ENCODE results near the gene PNMT. TPM values are rescaled to one million over a fixed set of nuclear protein-coding genes. Genes with fewer than 3 reads are reported as not detected.

The PNMT gene
- total and polyA plus RNA-seq, 2 of the 13 experiments (the other 11 are each of a cell fraction or from before 2014, with no cell fraction given): 0.25 TPM; not detected in 1

DNA sequence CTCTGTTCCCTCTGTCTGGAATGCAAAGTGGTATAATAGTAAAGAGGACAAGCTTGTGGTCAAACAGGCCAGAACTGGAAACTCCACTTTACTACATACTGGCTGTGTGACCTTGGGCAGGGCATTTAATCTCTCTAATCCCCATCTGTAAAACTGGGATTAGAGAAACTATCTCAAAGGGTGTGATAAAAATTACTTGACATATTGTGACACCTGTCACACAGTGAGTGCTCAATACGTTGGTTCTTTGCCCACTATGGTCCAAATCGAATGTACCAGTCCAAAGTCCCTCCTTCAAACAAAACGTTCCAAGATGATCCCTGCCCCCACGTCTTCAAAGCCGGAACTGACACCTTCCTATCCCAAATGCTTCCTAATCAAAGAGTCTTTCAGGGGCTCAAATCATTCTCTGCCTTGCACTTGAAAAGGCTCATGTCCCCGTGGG lies 18.9 kb downstream of the PNMT start (continued):
- TF ChIP-seq ZNF782 (CRISPR knock-in tag; IDR thresholded peaks at IDR 0.05; ENCODE audit: borderline replicate concordance): no peak
- no peak for TF ChIP-seq ZNF446 (CRISPR knock-in tag; IDR thresholded peaks at IDR 0.05)
- no peak for TF ChIP-seq RFX5 (IDR thresholded peaks at IDR 0.05; ENCODE audit: low read depth, low read length)
- no peak for TF ChIP-seq ZBTB8A (CRISPR knock-in tag; IDR thresholded peaks at IDR 0.05; ENCODE audit: borderline replicate concordance, low read depth)
- TF ChIP-seq ZNF33B (CRISPR knock-in tag; IDR thresholded peaks at IDR 0.05): no peak
- TF ChIP-seq, protein P1, sequence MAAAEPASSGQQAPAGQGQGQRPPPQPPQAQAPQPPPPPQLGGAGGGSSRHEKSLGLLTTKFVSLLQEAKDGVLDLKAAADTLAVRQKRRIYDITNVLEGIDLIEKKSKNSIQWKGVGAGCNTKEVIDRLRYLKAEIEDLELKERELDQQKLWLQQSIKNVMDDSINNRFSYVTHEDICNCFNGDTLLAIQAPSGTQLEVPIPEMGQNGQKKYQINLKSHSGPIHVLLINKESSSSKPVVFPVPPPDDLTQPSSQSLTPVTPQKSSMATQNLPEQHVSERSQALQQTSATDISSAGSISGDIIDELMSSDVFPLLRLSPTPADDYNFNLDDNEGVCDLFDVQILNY (CRISPR knock-in tag; conservative IDR thresholded peaks at IDR 0.05): no peak
- TF ChIP-seq XBP1 (CRISPR knock-in tag; IDR thresholded peaks at IDR 0.05): no peak
- no peak for TF ChIP-seq ZNF569 (CRISPR knock-in tag; IDR thresholded peaks at IDR 0.05; ENCODE audit: borderline replicate concordance)
- TF ChIP-seq ZFP62 (CRISPR knock-in tag; IDR thresholded peaks at IDR 0.05): no peak
- TF ChIP-seq KLF11 (CRISPR knock-in tag; IDR thresholded peaks at IDR 0.05): no peak; the same call in 1 of the 2 replicates
- TF ChIP-seq NCOR1 (IDR thresholded peaks at IDR 0.05; ENCODE audit: borderline replicate concordance, low read length): peak; percentile 77; the same call in 1 of the 2 replicates
- peak; percentile 71 for TF ChIP-seq ZEB1 (IDR thresholded peaks at IDR 0.05; ENCODE audit: insufficient replicate concordance, low read depth)
- no peak for TF ChIP-seq ZNF747 (CRISPR knock-in tag; IDR thresholded peaks at IDR 0.05; ENCODE audit: borderline replicate concordance)
- TF ChIP-seq ELF4 (CRISPR knock-in tag; IDR thresholded peaks at IDR 0.05; ENCODE audit: borderline replicate concordance): no peak
- TF ChIP-seq ZNF124 (CRISPR knock-in tag; IDR thresholded peaks at IDR 0.05): no peak
- no peak for TF ChIP-seq NBN (conservative IDR thresholded peaks at IDR 0.05)
- no peak for TF ChIP-seq SP4 (CRISPR knock-in tag; IDR thresholded peaks at IDR 0.05)
- no peak for TF ChIP-seq ZNF546 (CRISPR knock-in tag; conservative IDR thresholded peaks at IDR 0.05)
- TF ChIP-seq RARG (CRISPR knock-in tag; IDR thresholded peaks at IDR 0.05; ENCODE audit: low read depth): no peak
- TF ChIP-seq, protein P2, sequence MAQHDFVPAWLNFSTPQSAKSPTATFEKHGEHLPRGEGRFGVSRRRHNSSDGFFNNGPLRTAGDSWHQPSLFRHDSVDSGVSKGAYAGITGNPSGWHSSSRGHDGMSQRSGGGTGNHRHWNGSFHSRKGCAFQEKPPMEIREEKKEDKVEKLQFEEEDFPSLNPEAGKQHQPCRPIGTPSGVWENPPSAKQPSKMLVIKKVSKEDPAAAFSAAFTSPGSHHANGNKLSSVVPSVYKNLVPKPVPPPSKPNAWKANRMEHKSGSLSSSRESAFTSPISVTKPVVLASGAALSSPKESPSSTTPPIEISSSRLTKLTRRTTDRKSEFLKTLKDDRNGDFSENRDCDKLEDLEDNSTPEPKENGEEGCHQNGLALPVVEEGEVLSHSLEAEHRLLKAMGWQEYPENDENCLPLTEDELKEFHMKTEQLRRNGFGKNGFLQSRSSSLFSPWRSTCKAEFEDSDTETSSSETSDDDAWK (CRISPR knock-in tag; IDR thresholded peaks at IDR 0.05): no peak
- peak; percentile 50; the same call in 1 of the 2 replicates for TF ChIP-seq SOX13 (IDR thresholded peaks at IDR 0.05)
- TF ChIP-seq SOX13 (CRISPR knock-in tag; conservative IDR thresholded peaks at IDR 0.05 in 1 of 2, IDR thresholded peaks at IDR 0.05 in 1 of 2): peak in 1 of 2 experiments; percentile 69; a peak in 2 of 4 replicates
- TF ChIP-seq HMGA1 (CRISPR knock-in tag; conservative IDR thresholded peaks at IDR 0.05): no peak
- TF ChIP-seq FOXA3 (CRISPR knock-in tag; IDR thresholded peaks at IDR 0.05): 0 out of 2 replicates have a peak, but pooled peaks have one; percentile 48
- TF ChIP-seq, protein P3, sequence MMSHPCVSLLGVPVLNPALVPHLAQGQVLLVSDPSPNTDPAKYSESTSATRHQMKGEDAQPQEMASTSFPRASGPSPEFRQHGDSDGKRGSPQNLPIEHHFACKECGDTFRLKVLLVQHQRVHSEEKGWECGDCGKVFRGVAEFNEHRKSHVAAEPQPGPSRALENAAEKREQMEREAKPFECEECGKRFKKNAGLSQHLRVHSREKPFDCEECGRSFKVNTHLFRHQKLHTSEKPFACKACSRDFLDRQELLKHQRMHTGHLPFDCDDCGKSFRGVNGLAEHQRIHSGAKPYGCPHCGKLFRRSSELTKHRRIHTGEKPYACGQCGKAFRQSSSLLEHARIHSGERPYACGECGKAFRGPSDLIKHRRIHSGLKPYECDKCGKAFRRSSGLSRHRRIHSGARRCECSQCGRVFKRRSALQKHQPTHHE (CRISPR knock-in tag; IDR thresholded peaks at IDR 0.05; ENCODE audit: borderline replicate concordance): no peak
